Suppressor macrophage (primary cell): Measurements from ENCODE around the gene GNL3.

Experiments
- DNase-seq, 4 experiments: peaks; one replicate each; pipeline ENCODE4 v3.0.0-alpha.2; 2020 to 2022

GNL3 gene

DNA sequence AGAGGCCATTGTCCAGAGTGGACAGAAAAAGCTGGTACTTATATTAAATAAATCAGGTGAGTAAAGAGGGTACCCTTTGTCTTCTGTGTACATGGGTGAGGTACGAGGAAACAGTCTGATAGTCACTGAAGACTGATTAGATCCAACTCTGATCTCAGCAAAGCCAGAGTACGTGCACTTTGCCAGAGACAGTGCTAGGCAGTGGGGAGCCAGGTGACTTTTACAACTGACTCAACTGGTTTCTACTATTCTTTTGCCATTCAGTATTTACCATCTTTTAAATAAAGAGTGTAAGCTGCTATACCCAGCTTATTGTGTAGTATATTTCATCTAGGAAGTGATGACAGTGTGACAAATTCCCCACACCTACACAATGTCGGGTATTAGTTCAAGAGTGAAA is 3.3 kb downstream of the GNL3 start:
- DNase-seq, result no peak

- DNase-seq, result no peak
These were observed 4.7 kb downstream of the GNL3 start for GRCh38 chr3:52690560-52690959.

DNA sequence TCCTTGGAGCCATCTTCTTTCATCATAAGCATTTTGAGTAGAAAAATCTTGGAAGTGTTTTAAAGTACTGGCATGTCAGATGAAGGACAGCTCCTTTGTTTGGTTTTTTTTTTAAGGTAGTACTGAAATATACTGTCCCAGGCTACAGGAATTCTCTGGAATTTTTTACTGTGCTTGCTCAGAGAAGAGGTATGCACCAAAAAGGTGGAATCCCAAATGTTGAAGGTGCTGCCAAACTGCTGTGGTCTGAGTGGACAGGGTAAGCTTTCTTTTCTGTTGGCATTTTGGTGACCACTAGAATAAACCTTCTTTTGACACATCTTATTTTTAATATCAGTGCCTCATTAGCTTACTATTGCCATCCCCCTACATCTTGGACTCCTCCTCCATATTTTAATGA is 7.2 kb downstream of the GNL3 start:
- no peak for DNase-seq

GRCh38 chr3:52694528-52695189 is 8.8 kb downstream of the GNL3 start:
- DNase-seq, result no peak

- DNase-seq, result no peak
These were observed 10.2 kb downstream of the GNL3 start for GRCh38 chr3:52695798-52696671.

DNA sequence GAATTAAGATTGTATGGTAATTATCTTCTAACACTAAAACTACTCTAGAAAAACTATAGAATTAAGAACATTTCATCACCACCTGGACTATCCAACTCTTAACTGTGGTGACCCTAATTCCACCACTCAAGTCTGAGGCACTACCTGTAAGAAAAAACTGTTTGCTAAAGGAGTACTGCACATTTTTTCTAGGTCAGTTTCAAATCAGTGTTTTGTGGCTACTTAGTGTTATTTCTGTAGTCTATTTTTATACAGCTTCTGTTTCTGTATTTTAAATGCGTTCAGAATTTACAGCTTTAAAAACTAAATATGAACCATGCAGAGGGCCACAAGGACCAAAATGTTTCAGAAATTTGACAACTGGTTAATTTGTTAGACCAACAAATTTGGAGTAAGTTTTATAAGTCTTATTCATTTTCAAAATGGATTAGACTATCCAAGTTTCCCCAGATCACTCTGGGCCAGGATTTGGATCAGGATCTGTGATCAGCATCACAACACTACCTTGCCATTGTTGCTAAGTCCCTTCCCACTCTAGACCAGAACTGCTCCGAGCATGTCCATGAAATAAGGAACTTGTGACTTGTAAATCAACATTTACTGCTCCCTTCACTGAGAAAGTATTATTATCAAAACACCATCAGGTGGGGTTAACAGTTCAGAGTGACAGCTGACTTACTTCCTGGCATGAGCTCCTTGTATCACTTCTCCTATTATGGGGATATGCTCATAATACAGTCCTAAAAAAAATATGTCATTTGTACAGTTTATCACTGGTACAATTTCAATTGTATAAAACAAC is 11.2 kb downstream of the GNL3 start:
- peak in 1 of 4 experiments; percentile 11 for DNase-seq

DNA sequence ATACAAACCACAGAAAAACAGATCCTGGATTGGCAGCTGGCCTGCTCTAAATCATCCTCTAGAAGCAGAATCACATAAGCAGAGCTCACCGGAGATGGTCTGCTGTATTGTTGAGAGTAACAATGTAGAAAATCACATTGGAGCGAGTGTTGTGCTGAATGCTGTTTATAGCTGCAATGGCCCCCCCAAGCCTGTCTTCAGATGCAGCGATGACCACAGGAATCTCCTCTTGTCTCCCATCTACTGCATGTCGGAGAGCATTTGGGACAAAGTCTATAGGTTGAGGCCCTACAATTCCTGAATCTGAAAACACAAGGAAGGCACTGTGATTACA is 11.8 kb downstream of the GNL3 start:
- DNase-seq, result no peak

DNA sequence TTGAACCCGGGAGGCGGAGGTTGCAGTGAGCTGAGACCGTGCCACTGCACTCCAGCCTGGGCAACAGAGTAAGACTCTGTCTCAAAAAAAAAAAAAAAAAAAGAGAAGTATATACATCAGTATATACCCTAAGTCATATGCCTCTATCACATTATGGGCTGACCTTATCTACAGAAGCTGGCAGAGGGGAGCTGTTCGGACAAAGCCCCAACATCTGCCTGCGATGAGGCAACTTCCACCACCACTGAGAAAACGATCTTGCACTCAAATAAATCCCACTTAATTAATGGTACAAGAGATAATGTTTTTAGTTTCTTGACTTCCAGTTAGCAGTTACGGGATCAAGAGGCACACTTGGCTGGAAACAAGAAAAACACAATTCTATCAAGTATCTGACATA is 17.5 kb downstream of the GNL3 start:
- DNase-seq, result no peak

DNA sequence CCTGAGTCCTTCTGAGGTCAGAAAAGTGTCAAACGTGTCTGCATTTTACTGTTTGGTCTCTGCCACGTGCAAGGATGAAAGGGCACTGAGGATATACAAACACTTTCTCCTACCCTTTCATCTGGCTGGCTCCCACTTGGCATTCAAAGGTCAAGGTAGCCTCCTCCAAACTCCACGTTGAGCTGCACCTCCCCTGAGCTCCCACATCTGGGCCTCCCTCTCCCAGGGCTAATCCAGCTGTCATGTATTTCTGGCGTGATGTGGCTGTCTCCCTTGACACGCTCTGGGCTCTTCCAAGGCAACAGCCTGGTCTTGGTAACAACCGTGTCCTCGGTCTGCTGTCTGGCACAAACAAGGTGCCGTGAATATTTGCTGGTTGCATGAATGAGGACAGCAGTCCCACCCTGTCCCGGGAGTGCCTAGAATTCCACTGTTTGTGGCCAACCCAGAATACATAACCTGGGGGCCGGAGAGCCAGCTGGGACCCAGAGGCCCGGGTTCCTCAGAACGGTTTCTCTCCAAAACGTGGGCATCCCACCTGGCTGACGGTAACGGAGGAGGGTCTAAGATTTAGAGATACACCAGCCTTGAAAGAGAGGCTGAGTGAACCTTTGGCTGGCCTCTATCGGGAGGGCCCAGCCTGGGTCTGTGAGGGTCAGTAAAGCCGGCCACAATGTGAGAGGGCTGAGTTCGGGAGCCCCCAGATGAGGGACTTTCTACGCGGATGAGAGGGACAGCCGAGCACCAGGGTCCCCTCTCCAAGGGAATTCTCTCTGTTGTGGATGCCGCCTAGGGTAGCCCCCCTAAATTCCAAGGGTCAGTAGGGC is 19.0 kb downstream of the GNL3 start:
- no peak for DNase-seq

DNA sequence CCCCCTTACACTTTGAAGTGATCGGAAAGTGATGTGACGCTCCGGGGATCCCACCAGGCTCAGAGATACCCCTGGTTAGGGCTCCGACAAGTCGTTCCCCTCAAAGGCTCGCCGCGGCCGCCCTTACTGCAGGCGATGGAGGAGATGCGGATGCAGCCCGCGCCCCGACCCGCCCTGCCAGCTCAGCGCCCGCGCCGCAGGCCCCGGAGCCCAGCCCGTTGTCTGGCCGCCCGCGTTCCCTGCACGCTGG is 19.5 kb downstream of the GNL3 start:
- DNase-seq, result no peak

- DNase-seq, result peak; percentile 90 to 97 (median 94)
These were observed 20.2 kb downstream of the GNL3 start, which contains the start of the genes GLT8D1 and SPCS1 for GRCh38 chr3:52705688-52706686. GLT8D1 (minus strand) TSS chr3:52705791; CDS start chr3:52700460, 5,331 bp downstream. SPCS1 (plus strand) TSS chr3:52706106; CDS start chr3:52706247, 141 bp downstream.

DNA sequence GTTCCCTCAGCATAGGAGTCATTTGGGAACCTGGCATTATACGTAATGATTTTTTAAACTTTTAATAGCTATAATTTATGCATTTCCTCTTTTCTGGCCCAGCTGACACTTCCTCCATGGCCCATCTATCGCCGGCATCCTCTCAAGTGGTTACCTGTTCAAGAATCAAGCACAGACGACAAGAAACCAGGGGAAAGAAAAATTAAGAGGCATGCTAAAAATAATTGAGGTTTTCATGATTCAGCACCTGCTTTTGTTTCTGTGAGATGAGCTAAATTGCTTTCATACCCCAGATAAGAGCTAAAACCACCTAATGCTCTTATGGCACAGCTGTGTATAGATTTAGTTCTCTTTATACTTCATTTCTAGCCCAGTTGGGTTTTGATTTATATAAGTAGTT is 21.8 kb downstream of the GNL3 start:
- DNase-seq, result no peak

DNA sequence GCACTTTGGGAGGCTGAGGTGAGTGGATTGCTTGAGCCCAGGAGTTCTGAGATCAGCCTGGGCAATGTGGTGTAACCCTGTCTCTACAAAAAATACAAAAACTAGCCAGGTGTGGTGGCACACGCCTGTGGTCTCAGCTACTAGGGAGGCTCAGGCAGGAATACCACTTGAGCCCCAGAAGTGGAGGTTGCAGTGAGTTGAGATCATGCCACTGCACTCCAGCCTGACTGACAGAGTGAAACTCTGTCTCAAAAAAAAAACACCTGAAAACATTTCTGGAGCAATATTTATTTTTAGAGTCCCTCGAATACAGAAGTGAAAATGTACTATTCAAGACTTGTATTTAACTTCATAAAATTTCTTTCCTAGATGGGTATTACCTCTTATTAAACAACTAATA is 24.7 kb downstream of the GNL3 start:
- no peak for DNase-seq

DNA sequence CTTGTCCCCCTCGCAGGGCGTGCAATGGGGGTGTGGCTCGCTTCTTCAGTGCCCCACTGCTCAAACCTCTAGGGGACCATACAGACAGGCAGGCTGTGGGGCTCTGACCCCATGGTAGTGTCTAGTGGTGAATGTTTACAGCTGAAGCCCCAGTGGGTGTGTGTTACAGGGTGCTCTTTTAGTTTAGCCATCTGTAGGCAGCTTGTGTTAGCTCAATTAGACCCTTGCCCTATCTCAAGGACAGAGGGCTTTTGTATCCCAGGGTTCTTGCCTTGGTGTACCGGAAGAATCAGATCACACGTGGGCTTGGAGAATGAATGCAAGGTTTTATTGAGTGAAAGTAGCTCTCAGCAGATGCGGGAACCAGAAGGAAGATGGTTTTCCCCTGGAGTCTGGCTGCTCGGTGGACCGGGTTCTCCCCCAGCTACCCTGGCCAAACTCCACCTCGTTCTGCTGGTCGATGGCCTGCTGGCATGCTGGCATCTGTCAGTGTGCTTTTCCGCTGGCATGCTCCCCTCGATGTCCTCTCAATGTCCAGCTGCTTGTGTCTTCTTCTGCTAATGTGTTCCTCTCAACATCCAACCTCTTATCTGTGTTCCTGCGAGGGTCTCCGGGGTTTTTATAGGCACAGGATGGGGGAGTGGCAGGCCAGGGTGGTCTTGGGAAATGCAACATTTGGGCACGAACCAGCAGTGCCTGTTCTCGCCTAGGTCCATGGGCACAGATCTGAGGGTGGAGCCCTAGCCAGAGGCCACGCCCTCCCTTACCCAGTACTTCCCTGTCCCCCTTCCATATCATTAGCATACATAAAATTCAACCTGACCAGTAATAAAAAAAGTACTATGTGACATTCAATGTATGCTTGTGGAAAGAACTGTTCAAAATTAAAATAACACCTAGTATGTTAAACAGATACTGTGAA is 26.7 kb downstream of the GNL3 start:
- DNase-seq, result no peak

DNA sequence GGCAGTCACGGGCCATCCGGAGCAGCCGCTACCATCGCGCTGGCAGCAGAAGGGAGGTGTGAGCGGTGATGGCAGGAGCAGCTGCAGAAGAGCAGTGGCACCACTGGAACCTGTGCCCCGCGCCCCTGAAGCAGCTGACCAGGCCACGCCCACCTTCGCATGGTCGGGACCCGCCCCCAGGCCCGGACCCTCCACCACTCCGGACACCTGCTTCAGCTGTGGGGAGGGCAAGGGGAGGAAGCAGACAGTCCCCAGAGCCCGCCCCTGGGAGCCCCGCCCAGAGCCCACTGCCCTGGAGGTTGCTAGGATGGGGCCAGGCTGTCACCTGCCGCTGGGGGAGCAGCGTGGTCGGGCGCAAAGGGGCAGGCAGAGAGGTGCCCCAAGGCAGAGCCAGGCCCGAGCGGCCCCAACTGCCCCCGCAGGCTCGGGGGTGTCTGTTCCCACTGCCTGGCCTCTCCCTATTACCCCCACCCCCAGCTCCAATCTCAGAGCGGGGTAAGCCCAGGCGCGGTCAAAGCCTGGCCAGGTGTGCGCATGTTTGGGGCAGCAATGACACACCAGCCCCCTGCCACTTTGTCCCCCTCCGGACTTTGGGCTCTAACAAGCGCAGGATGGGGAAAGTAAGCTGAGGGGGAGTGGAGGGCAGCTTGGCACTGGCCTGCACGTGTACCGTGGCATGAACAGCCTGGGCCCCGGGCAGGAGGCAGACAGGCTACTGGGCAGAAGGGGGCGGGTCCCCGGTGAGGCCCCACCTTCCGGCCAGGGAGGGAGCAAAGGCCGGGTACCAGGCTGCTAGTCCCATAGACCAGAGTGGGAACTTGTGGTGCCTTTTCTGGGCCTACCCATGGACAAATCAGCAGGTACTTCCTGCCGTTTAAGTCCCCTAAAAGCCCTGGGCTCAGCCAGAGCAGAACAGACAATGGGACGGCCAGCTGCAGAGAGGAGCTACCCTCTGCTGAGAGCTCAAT is 28.8 kb downstream of the GNL3 start:
- no peak for DNase-seq

DNA sequence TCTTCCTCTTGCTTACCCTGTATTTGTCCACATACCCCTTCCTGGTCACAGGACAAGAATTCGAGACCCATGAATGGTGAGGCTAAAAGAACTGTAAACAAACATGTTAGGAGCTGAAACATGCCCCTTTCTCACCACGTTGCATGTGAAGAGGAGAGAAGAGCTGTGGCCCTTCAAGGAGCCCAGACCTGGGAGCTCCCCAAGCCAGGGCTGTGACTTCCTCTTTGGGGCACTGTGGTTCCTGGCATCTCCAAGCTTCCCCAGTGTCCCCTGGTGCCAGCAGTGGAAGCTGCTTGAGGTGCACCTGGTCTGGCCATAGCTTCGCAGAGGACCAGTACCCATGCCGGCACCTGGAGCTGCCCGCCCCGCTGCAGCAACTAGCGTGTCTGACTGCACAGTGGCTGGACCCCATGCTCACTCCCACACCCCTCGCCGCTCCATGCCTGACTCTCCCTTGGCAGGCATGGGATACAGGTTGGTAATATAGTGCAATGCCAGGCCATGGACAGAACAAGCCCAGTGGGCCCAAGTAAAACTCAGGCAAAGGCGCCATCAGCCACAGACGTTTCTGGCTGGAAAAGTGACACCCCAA is 30.0 kb downstream of the GNL3 start:
- peak; percentile 8 to 57 (median 36) for DNase-seq

DNA sequence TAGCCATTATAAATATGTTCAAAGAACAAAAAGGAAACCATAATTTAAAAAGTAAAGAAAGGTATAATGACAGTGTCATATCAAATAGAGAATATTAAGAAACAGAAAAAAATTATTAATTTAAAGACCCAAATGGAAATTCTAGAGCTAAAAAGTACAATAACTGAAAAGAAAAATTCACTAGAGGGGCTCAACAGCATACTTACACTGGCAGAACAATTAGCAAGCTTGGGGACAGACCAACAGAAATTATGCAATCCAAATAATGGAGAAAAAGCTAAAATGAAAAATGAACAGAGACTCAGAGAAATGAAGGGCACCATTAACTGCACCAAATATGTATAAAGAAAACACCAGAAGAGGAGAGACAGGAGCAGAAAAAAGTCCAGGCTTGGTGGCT is 33.8 kb downstream of the GNL3 start:
- DNase-seq, result no peak

DNA sequence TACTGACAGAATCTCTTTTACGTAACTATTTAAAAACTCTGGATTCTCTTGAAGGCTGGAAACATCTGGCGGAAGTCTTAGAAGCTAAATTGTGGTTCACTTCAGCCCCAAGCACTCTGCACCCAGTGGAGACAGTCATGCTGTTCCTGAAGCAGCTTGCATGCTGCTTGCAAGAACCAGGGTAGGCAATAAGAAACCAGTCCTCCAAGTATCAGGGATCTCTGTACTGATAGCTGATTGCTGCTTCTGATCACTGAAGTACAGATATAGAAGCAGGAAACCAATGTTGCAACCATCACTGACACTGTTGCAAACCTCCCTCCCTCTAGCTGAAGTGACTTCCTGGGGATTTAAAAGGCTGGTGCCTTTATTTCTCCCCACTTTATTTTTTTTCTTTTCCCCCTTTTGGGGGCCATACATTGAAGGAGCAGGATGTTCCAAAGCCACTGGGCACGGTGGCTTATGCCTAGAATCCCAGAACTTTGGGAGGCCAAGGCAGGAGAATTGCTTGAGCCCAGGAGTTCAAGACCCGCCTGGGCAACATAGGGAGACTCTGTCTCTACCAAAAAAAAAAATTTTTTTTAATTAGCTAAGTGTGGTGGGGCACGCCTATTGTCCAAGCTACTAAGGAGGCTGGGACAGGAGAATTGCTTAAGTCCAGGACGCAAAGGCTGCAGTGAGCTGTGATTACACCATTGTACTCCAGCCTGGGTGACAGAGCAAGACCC is 35.3 kb downstream of the GNL3 start:
- DNase-seq, result peak; percentile 41 to 71 (median 56)
